ENCODE measurements around the gene PTAFR. TPM values are rescaled to one million over a fixed set of nuclear protein-coding genes. Genes with fewer than 3 reads are reported as not detected.
"Not testable (repeated sequence)": the region's sequence is repeated elsewhere in the genome, so short reads cannot be mapped to it uniquely, and the experiment has no call there.

The PTAFR gene
- polyA plus RNA-seq, 3 donors from 2014 or later = 1.5 to 9.4 (median 2.6) TPM

DNA sequence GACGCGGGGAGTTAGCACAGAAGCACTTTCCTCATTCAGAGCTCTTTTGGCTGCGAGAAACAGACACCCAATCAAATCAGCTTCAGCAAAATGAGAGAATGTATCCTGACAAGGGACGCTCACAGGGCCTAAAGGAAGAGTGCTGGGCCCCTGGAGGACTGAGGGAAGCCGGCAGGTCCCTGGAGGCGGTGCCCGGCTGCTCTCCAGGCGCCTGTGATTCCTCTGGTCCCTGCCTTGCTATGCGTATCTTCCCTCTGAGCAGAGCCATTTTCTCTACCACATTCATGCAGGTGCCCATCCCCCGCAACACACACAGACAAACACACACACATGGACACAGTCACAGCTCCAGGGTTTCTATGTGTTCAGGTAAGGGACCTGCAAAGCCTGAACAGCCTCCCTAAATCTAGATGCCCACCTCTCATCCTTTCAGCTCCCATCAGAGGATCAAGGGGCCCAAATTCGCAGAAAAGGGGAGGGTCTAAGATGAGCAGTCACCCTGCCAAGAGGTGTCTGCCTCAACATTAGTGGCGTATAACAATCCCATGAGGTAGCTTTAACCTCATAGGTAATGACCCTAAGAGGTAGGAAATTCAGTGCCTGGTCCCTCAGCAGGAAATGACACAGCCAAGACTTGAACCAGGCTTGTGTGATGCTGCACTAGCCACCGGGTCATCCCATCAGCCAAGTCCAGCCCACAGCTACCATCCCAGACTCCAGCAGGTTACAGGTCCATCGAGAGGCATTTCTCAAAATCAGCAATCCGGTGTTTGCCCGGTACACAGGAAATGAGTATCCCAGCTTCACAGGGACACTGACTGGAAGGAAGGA lies 29.0 kb downstream of the PTAFR start:
- H3K9me3 Mint-ChIP-seq = peaks cover 0 to 2% (median 0%) of the 10 kb centered on the region in 6 donors
- DNase-seq = no peak
- H3K27me3 Mint-ChIP-seq (ENCODE audit: low read depth in 3 of 3) = peaks cover 0 to 3% (median 0%) of the 10 kb centered on the region in 3 donors
- H3K4me1 Mint-ChIP-seq = no peaks in the 10 kb centered on the region
- peak overlapping the region in 1 of 6 donors; percentile 34 for H3K27ac Mint-ChIP-seq
- no peak overlapping the region for H3K4me3 Mint-ChIP-seq
- H3K36me3 Mint-ChIP-seq = peaks cover 0 to 12% (median 9%) of the 10 kb centered on the region in 3 donors

DNA sequence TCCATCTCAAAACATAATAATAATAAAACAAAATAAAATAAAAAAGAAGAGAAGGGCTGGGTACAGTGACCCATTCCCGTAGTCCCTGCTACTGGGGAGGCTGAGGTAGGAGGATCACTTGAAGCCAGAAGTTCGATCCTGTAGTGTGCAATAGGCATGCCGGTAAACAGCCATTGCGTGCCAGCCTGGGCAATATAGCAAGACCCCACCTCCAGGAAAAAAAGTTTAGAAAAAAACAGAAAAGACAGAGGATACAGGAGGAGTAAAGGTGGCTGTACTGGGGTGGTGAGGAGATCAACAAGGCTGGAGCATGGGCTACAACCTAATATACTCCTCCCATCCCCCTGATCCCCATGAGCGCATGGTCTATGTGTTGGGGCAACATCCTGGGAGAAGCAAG lies 30.8 kb downstream of the PTAFR start:
- DNase-seq = no peak
- no peak overlapping the region for H3K27ac Mint-ChIP-seq
- no peak overlapping the region for H3K4me3 Mint-ChIP-seq
- H3K4me1 Mint-ChIP-seq = no peaks in the 10 kb centered on the region
- peaks cover 0 to 2% (median 0%) of the 10 kb centered on the region in 6 donors for H3K9me3 Mint-ChIP-seq
- peaks cover 0 to 10% (median 8%) of the 10 kb centered on the region in 3 donors for H3K36me3 Mint-ChIP-seq
- H3K27me3 Mint-ChIP-seq (ENCODE audit: low read depth in 3 of 3) = peaks cover 0 to 3% (median 0%) of the 10 kb centered on the region in 3 donors

DNA sequence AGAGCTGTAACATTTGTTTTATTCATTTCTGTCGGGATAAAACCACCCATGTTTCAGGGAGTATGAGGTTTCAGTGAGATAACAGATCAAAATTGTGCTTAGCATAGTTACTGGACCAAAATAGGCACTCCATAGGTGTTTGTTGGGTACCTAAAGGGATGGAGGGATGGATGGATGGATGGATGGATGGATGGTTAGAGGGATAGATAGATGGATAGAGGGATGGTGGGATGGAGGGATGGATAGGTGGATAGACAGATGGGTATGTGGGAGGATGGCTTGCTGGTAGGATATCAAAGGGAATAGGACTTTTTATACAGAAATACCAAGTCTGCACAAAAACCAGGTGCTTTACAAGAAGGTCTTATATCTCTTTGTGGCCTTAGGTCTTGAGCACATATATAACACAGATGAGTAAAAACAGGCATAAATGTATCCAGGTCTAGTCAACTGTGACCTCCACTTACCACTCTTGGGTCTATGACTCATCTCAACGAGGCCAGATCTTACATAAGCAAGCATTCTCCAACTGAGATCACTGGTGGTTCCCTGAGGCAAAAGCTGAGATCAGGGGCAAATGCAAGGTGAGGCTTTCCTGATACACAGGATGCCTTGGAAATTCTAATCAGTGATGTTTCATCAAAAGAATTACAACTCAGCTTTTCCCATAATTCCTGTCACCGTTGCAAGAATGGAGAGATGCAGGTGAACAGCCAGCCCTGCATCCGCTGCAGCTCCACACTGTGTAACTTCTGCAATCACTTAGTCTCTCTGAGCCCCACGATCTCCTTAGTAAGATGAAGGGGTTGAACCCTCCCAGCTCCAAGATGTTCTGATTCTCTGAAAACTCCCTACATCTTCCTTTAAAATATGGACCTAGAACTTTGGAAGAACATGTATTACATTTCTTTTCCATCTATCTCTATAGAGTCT lies 32.0 kb downstream of the PTAFR start:
- Mint-ChIP-seq H3K4me1 (no peaks in the 10 kb centered on the region), H3K36me3 (no peaks in the 10 kb centered on the region), H3K9me3 (no peaks in the 10 kb centered on the region), H3K27ac (no peak overlapping the region), H3K4me3 (no peak overlapping the region), H3K27me3 (ENCODE audit: low read depth in 3 of 3) (peaks cover 0 to 3% (median 0%) of the 10 kb centered on the region in 3 donors)
- DNase-seq = no peak

DNA sequence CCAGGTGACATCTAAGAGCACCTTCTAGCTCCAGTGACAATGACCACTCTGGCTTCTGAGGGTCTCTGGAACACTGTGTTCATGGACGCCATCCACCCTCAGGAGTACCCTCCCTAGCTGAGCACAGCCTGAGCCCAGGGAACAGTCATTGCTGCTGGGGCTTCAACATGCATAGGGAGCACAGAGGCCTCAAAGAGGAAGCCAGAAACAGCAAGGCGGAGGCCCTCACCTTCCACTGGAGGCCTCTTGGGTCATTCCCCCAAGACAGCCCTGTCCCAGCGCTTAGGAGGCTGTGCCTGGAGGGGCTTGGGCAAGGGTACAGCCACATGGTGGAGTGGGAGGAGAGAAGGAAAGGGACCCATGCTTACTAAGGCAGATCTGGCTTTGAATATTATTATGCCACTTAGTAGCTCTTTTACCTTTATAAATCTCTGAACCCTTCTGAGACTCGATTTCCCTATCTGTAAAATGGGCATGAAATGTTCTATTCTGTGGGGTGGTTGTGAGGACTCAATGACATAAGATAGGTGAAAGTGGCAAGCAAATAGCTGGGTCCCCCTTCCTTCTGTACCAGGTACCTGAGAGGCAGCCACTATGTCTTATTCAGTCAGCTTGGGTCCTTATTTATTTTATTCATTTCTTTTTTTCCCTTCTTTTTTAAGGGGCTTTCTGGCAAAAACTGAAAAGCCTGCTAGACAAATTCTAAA lies 32.8 kb downstream of the PTAFR start:
- H3K27me3 Mint-ChIP-seq (ENCODE audit: low read depth in 3 of 3) = peaks cover 0 to 6% (median 2%) of the 10 kb centered on the region in 3 donors

DNA sequence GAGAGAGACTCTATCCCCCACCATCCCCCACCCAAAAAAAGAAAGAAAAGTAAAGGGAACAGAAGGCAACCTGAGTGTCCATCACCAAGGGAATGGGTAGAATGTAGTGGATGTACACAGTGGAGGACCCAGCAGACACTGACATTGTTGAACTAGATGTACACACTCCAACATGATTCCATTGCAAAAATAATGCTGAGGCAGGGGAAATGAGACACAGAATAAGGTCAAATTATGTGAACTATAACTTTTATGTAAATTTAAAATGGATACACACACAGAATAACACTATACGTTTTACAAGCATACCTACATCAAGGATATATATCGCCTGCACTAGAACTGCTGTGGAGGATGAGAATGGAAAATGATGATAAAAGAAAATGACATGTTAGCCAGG lies 34.8 kb downstream of the PTAFR start:
- no peak for DNase-seq
- no peaks in the 10 kb centered on the region for H3K9me3 Mint-ChIP-seq
- no peak overlapping the region for H3K4me3 Mint-ChIP-seq
- H3K27me3 Mint-ChIP-seq (ENCODE audit: low read depth in 3 of 3) = peaks cover 0 to 6% (median 2%) of the 10 kb centered on the region in 3 donors
- H3K36me3 Mint-ChIP-seq = no peaks in the 10 kb centered on the region
- no peak overlapping the region for H3K27ac Mint-ChIP-seq
- no peaks in the 10 kb centered on the region for H3K4me1 Mint-ChIP-seq

More for the DNA sequence above, 32.8 kb downstream of the PTAFR start:
- H3K27ac Mint-ChIP-seq = no peak overlapping the region
- H3K4me3 Mint-ChIP-seq = no peak overlapping the region
- H3K4me1 Mint-ChIP-seq = no peaks in the 10 kb centered on the region
- H3K36me3 Mint-ChIP-seq = no peaks in the 10 kb centered on the region
- H3K9me3 Mint-ChIP-seq = no peaks in the 10 kb centered on the region
- DNase-seq = no peak

DNA sequence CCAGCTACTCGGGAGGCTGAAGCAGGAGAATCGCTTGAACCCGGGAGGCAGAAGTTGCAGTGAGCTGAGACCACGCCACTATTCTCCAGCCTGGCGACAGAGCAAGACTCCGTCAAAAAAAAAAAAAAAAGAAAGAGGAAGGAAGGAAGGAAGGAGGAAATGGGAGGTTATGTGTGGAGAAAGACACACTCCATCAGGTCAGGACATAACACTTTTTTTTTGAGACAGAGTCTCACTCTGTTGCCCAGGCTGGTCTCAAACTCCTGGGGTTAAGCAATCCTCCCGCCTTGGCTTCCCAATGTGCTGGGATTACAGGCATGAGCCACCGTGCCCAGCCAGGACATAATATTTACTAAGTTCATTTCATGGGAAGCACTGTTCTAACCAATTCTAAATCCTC lies 36.6 kb downstream of the PTAFR start:
- DNase-seq; H3K27ac Mint-ChIP-seq; H3K4me1 Mint-ChIP-seq; H3K9me3 Mint-ChIP-seq; H3K4me3 Mint-ChIP-seq; H3K27me3 Mint-ChIP-seq (ENCODE audit: low read depth in 3 of 3); H3K36me3 Mint-ChIP-seq: not testable (repeated sequence)

DNA sequence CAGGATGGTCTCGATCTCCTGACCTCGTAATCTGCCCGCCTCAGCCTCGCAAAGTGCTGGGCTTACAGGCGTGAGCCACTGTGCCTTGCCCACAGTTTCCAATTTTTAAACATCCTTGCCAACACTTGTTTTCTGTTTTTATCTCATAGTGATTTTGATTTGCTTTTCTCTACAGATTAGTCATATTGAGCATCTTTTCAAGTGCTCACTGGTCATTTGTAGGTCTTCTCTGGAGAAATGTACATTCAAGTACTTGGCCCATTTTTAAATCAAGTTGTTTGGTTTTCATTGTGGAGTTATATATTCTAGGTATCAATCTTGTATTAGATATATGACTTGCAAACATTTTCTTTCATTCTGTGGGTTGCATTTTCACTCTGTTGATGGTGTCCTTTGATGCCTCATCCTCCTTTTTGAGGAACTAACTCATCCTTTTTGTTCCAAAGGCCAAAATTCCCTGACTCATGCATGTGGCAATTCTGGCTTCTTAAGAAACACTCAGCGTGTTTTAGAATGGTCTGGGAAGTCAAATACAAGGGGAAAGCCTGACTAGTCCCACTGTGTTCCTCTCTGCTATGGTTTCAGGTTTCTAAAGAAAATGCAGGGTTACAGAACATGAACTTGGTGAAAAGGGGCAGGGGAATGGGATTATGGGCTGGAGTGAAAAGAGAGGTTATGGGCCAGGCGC lies 37.3 kb downstream of the PTAFR start:
- DNase-seq = no peak
- Mint-ChIP-seq H3K4me3 (no peak overlapping the region), H3K9me3 (peaks cover 0 to 2% (median 0%) of the 10 kb centered on the region in 6 donors), H3K36me3 (no peaks in the 10 kb centered on the region), H3K4me1 (no peaks in the 10 kb centered on the region), H3K27ac (no peak overlapping the region), H3K27me3 (ENCODE audit: low read depth in 3 of 3) (peaks cover 0 to 9% (median 2%) of the 10 kb centered on the region in 3 donors)

DNA sequence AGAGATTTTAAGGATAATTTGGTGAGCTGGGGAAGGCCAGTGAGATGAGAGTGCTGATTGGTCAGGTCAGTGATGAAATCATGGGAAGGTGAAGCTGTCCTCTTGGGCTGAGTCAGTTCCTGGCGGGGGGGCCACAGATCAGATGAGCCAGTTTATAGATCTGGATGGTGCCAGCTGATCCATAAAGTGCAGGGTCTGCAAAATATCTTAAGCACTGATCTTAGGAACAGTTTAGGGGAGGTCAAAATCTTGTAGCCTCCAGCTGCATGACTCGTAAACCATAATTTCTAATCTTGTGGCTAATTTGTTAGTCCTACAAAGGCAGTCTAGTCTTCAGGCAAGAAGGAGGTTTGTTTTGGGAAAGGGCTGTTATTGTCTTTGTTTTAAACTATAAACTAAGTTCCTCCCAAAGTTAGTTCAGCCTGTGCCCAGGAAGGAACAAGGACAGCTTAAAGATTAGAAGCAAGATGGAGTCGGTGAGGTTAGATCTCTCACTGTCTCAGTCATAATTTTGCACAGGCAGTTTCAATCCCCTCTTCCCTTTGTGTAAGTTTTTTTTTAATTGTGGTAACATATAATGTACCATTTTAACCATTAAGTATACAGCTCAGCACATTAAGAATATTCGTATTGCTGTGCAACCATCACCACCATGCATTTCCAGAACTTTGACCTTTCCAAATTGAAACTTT lies 39.4 kb downstream of the PTAFR start:
- Mint-ChIP-seq H3K4me1 (no peaks in the 10 kb centered on the region), H3K9me3 (peaks cover 0 to 2% (median 0%) of the 10 kb centered on the region in 6 donors), H3K27me3 (ENCODE audit: low read depth in 3 of 3) (peaks cover 0 to 13% (median 2%) of the 10 kb centered on the region in 3 donors), H3K4me3 (no peak overlapping the region), H3K36me3 (no peaks in the 10 kb centered on the region), H3K27ac (no peak overlapping the region)
- DNase-seq = no peak

DNA sequence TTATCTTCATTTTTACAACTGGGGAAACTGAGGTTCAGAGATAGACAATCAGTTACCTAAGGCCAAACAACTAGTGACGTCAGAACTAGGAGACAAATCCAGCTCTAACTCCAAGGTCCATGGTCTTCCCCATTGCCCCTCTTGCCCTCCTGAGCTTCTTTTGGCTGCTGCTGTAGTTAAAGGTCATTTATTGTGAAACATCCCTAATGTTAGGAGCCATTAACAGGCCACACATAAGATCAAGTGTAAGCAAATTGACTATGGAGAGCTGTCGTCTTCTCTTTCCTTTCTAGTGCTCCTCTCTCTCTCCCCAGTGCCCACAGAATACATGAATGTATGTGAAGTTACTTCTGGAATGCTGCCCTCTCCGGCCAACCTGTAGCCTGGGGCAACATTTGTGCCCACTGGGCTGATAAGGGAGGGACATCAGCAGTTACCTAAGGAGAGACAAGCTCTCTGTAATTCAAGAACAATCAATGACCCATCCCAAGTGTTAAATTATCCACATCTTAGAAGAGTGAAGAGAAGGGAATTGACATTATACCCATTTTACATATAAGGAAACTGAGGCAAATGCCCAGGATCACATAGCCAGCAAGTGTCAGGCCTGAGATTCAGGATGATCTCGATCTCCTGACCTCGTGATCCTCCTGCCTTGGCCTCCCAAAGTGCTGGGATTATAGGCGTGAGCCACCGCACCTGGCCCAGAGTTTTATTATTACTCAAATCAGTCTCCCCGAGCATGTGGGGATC lies 40.1 kb downstream of the PTAFR start:
- no peaks in the 10 kb centered on the region for H3K36me3 Mint-ChIP-seq
- H3K27me3 Mint-ChIP-seq (ENCODE audit: low read depth in 3 of 3) = peaks cover 0 to 13% (median 2%) of the 10 kb centered on the region in 3 donors
- H3K27ac Mint-ChIP-seq = no peak overlapping the region

DNA sequence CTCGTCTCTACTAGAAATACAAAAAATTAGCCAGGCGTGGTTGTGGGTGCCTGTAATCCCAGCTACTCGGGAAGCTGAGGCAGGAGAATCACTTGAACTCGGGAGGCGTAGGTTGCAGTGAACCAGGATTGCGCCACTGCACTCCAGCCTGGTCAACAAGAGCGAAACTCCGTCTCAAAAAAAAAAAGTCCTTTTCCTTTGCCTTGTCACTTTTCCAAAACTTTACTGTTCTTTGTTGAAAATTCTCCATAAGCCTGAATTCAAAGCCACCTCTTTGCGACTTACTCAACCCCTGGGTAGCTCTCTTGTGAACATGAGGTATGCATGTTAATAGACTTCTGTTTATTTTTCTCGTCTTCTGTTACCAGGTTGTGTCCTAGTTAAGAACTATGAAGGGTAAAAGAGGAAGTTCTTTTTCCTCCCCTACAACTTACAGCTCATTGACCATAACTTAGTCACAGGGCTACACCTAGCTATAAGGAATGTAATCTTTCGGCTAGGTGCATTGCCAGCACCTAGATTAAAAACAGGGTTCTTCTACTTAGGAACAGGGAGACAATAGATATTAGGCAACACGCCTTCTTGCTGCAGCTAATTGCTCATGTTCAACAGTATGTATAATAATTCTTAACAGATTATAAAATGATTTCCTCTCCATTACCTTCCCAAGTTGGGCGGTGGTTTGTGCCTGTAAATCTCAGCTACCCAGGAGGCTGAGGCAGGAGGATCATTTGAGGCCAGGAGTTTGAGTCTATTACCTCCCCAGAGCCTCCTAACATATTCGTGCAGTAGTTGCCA lies 40.9 kb downstream of the PTAFR start:
- no peak overlapping the region for H3K27ac Mint-ChIP-seq
- no peaks in the 10 kb centered on the region for H3K36me3 Mint-ChIP-seq
- DNase-seq = no peak
- no peaks in the 10 kb centered on the region for H3K4me1 Mint-ChIP-seq
- H3K4me3 Mint-ChIP-seq = no peak overlapping the region
- H3K27me3 Mint-ChIP-seq (ENCODE audit: low read depth in 3 of 3) = peaks cover 0 to 13% (median 2%) of the 10 kb centered on the region in 3 donors
- H3K9me3 Mint-ChIP-seq = peaks cover 0 to 2% (median 0%) of the 10 kb centered on the region in 6 donors

More for the DNA sequence above, 40.1 kb downstream of the PTAFR start:
- no peak for DNase-seq
- H3K4me3 Mint-ChIP-seq = no peak overlapping the region
- H3K4me1 Mint-ChIP-seq = no peaks in the 10 kb centered on the region
- H3K9me3 Mint-ChIP-seq = peaks cover 0 to 2% (median 0%) of the 10 kb centered on the region in 6 donors

DNA sequence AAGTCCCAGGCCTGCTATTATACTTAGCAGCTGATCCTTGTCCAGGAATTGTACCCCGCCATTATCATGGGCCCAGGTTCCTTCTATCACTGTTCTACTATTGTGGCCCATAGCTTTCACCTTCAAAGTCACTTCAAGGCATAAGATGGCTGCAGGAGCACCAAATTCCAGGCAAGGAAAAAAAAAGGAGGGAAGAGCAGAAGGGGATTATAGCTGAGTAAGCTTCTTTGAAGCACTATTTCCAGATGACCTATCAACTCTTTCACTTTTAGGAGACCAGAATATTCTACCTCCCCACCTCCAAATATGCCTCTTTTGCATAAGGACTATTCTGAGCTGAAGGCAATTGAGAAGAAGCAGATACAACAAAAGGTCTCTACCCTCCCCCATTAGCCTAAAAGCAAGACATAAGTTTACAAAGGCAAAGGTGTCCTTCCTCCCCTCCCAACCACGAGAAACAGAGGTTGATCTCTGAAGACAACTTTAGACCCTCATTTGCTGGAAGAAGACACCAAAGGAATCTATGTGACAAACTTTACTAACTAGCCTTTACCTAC lies 41.8 kb downstream of the PTAFR start:
- Mint-ChIP-seq H3K27ac (no peak overlapping the region), H3K4me3 (no peak overlapping the region), H3K36me3 (no peaks in the 10 kb centered on the region), H3K27me3 (ENCODE audit: low read depth in 3 of 3) (peaks cover 0 to 13% (median 2%) of the 10 kb centered on the region in 3 donors), H3K4me1 (no peaks in the 10 kb centered on the region), H3K9me3 (peaks cover 0 to 2% (median 0%) of the 10 kb centered on the region in 6 donors)
- no peak for DNase-seq

Data from immature natural killer cell (primary cell).